Breast epithelium (tissue), 4 donors: ENCODE results near the gene LPP. TPM values are rescaled to one million over a fixed set of nuclear protein-coding genes. Genes with fewer than 3 reads are reported as not detected.

Experiments used
- DNase-seq, 2 donors: peaks; one replicate each; pipeline ENCODE4 v3.0.0-alpha.2; 2019; ENCODE audit warnings: low spot score in 2 of 2
- H3K27ac ChIP-seq, 2 donors: fragments of 200-600 bp; sonication (generic) in 1 of 2; one replicate each; pipeline ENCODE4 v1.5.1; 2016 to 2019; ENCODE audit warnings: mild to moderate bottlenecking in 1 of 2
- H3K27me3 ChIP-seq, 2 donors: fragments of 200-600 bp; sonication (generic) in 1 of 2; one replicate each; pipeline versions ENCODE4 v1.5.1 to v1.6.0; 2017 to 2019; ENCODE audit warnings: control low read depth in 1 of 2, mild to moderate bottlenecking in 1 of 2
- H3K36me3 ChIP-seq: fragments of 200-600 bp; one replicate; pipeline ENCODE4 v1.5.1; 2019
- H3K4me1 ChIP-seq, 2 donors: fragments of 200-600 bp; sonication (generic); one replicate each; pipeline ENCODE4 v1.5.1; 2016 to 2019; ENCODE audit warnings: control low read depth in 1 of 2
- H3K4me3 ChIP-seq, 3 donors: fragments of 200-600 bp; sonication (generic); 1 replicate in 2 of 3; 2 replicates in 1 of 3; pipeline ENCODE4 v1.5.1; 2016 to 2019; ENCODE audit warnings: mild to moderate bottlenecking in 3 of 3, moderate library complexity in 2 of 3
- H3K9me3 ChIP-seq, 2 donors: fragments of 200-600 bp; sonication (generic) in 1 of 2; one replicate each; pipeline ENCODE4 v1.5.1; 2016 to 2019; ENCODE audit warnings: control low read depth in 1 of 2
- POLR2A ChIP-seq: fragments of 450-650 bp; IDR thresholded peaks from one replicate; pipeline ENCODE4 v1.6.1; 2016; ENCODE audit warnings: antibody characterized with exemption, mild to moderate bottlenecking, moderate library complexity
- POLR2AphosphoS5 ChIP-seq, 3 donors: sonication (generic); formaldehyde crosslinking; IDR thresholded peaks; one replicate each; pipeline ENCODE4 v1.6.1; 2017; ENCODE audit warnings: antibody characterized with exemption in 3 of 3
- intact Hi-C: fragments of 100-400 bp; cut with DNase I; formaldehyde crosslinking; loops from one replicate; pipeline ENCODE4 v1.15.1; 2023; ENCODE audit warnings: low total_unique reads
- total RNA-seq, 3 donors: library from RNA; depleted of rRNA; stranded (reverse); fragments of >200 nt; gene quantifications; one replicate each; pipeline ENCODE4 v1.1.0, GENCODE V29; 2016
- TF ChIP-seq, protein P1 (sequence below), 3 donors: fragments of 450-650 bp; IDR thresholded peaks; one replicate each; pipeline ENCODE4 v1.5.1; 2016 to 2017; ENCODE audit warnings: antibody characterized with exemption in 3 of 3, mild to moderate bottlenecking in 3 of 3, moderate library complexity in 3 of 3

Gene LPP
- total RNA-seq, 3 donors from 2014 or later, result 135 to 183 (median 147) TPM

DNA sequence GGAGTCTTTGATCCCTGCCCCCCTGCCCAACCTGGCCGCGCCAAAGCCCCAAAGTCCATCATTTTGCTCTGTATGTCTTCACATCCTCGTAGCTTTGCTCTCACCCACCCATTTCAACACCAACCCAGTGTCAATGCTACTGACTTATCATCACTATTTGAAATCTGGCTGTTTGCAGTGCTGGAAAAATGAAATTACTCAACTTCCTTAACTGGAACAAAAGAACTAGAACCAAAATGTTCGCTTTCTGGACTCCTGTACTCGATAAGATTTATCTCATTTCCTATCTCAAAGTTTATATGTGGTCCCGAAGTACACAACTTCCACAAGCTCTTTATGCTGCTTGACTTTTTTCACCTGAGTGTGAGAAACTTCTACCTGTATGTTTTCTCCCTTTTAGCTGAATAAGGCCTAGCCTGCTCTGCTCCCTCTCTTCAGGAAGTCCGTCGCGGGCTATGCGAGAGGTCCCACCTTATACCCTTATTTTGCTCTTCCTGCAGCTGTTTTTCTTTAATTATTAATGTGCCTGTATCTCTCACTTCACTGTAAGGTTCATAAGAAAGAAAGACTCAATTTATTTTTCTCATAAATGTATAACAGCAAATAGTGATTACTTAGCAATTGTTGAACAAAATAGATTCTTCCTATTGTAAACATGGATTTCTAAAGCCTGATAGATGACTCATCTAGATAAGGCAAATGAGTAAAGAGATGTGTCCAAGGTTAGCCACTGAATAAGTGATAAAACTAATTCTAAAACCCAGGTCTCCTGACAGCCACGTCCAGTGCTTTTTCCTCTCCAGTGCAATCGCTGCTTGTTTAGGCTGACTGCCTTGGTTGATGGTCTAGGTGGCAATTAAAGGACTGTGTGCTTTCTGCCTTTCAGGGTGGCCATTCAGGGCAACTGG lies 553.7 kb downstream of the LPP start:
- H3K4me1 ChIP-seq, result no peaks in the 10 kb centered on the region

DNA sequence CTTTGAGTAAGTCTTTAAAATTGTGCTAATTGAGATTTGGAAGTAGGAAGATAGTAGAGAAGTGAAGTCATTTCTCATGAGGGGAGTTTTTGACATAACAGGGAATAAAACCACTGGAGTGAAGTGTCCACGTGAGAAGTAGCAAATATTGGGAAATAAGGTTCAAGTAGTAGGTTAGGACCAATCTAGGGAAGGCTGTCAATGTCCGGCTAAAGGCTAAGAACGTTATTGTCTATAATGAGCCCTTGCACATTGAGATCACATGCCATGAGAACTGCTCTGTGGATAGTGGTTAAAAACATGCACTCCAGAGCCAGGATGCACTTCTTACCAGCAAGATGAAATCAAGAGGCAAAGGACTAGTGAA lies 557.9 kb downstream of the LPP start:
- Histone ChIP-seq H3K27me3 (no peaks in the 10 kb centered on the region), H3K36me3 (no peaks in the 10 kb centered on the region), H3K27ac (peak overlapping the region; percentile 7 to 52), H3K4me1 (no peaks in the 10 kb centered on the region), H3K4me3 (no peak overlapping the region), H3K9me3 (no peaks in the 10 kb centered on the region)
- TF ChIP-seq POLR2AphosphoS5 (IDR thresholded peaks at IDR 0.05) (no peak), POLR2A (no peak)
- TF ChIP-seq, protein P1, sequence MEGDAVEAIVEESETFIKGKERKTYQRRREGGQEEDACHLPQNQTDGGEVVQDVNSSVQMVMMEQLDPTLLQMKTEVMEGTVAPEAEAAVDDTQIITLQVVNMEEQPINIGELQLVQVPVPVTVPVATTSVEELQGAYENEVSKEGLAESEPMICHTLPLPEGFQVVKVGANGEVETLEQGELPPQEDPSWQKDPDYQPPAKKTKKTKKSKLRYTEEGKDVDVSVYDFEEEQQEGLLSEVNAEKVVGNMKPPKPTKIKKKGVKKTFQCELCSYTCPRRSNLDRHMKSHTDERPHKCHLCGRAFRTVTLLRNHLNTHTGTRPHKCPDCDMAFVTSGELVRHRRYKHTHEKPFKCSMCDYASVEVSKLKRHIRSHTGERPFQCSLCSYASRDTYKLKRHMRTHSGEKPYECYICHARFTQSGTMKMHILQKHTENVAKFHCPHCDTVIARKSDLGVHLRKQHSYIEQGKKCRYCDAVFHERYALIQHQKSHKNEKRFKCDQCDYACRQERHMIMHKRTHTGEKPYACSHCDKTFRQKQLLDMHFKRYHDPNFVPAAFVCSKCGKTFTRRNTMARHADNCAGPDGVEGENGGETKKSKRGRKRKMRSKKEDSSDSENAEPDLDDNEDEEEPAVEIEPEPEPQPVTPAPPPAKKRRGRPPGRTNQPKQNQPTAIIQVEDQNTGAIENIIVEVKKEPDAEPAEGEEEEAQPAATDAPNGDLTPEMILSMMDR (IDR thresholded peaks at IDR 0.05), result no peak
- DNase-seq, result no peak
- intact Hi-C loops, result no loop called here

More for the DNA sequence above, 553.7 kb downstream of the LPP start:
- intact Hi-C loops, result no loop called here
- DNase-seq, result no peak
- H3K36me3 ChIP-seq, result no peaks in the 10 kb centered on the region
- H3K9me3 ChIP-seq, result no peaks in the 10 kb centered on the region
- H3K27me3 ChIP-seq, result no peaks in the 10 kb centered on the region
- H3K4me3 ChIP-seq, result no peak overlapping the region
- no peak for TF ChIP-seq POLR2AphosphoS5 (IDR thresholded peaks at IDR 0.05)
- TF ChIP-seq, protein P1 (IDR thresholded peaks at IDR 0.05), result no peak
- no peak for TF ChIP-seq POLR2A
- no peak overlapping the region for H3K27ac ChIP-seq

- intact Hi-C loops, result no loop called here
Observed at GRCh38 chr3:188712248-188712924, 558.4 kb downstream of the LPP start.

DNA sequence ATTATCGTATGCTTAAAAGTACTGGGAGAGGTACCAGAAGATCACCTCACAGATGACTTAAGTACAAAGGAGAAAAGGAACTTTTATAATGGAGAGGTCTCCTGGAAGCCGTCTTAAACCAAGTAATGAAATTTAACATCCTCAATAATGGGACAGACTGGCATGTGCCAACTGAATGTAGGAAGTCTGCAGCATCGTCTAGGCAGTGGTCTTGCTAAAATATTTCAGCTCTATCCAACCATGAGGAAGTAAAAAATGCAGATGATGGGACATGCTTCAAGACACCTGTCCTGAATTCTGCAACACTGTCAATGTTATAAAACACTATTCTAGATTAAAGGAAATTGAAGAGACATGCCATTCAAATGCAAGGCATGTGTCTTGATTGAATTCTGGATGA lies 559.0 kb downstream of the LPP start:
- no peaks in the 10 kb centered on the region for H3K9me3 ChIP-seq
- TF ChIP-seq, protein P1 (IDR thresholded peaks at IDR 0.05), result no peak
- TF ChIP-seq POLR2AphosphoS5 (IDR thresholded peaks at IDR 0.05), result no peak
- no peak for TF ChIP-seq POLR2A
- no peak for DNase-seq
- H3K4me1 ChIP-seq, result no peaks in the 10 kb centered on the region
- H3K4me3 ChIP-seq, result no peak overlapping the region
- H3K27ac ChIP-seq, result no peak overlapping the region
- no peaks in the 10 kb centered on the region for H3K27me3 ChIP-seq
- H3K36me3 ChIP-seq, result no peaks in the 10 kb centered on the region
- intact Hi-C loops, result no loop called here

More at GRCh38 chr3:188712248-188712924, 558.4 kb downstream of the LPP start:
- no peaks in the 10 kb centered on the region for H3K27me3 ChIP-seq
- TF ChIP-seq, protein P1 (IDR thresholded peaks at IDR 0.05), result no peak
- H3K27ac ChIP-seq, result peak overlapping the region; percentile 7 to 52
- no peaks in the 10 kb centered on the region for H3K36me3 ChIP-seq
- no peaks in the 10 kb centered on the region for H3K4me1 ChIP-seq
- no peak for DNase-seq
- no peaks in the 10 kb centered on the region for H3K9me3 ChIP-seq
- H3K4me3 ChIP-seq, result no peak overlapping the region

- Histone ChIP-seq H3K4me3 (no peak overlapping the region), H3K27me3 (no peaks in the 10 kb centered on the region), H3K9me3 (no peaks in the 10 kb centered on the region), H3K27ac (no peak overlapping the region), H3K36me3 (no peaks in the 10 kb centered on the region), H3K4me1 (no peaks in the 10 kb centered on the region)
- intact Hi-C loops, result loop anchor here (5.0 kb wide), 1 partner anchor 308 kb away; no protein-coding TSS in a partner anchor
- no peak for DNase-seq
- TF ChIP-seq, protein P1 (IDR thresholded peaks at IDR 0.05), result no peak
- TF ChIP-seq POLR2A, result no peak
- no peak for TF ChIP-seq POLR2AphosphoS5 (IDR thresholded peaks at IDR 0.05)
Observed at GRCh38 chr3:188719545-188719944, 565.6 kb downstream of the LPP start.
